Activated naive CD4-positive, alpha-beta T cell treated with anti-CD3 and anti-CD28 coated beads, Interleukin-2, amount 50 U/mL, for 72 hours (primary cell): ENCODE data around the gene ARFGEF3. TPM values are rescaled to one million over a fixed set of nuclear protein-coding genes. Genes with fewer than 3 reads are reported as not detected.

Experiments used
- total RNA-seq, 2 donors: library from RNA; stranded (reverse); gene quantifications; one replicate each; pipeline ENCODE4 v1.2.3, GENCODE V29; 2022

The ARFGEF3 gene
- total RNA-seq, 2 donors from 2014 or later = 0.11 to 9.5 TPM

Other genes starting within 250 kb of the ARFGEF3 start
- gene PERP, start 54.5 kb upstream of the ARFGEF3 start, total RNA-seq = 1 to 10 TPM; 2.2 to 5.7 TPM
- gene PBOV1, start 56.6 kb downstream of the ARFGEF3 start, total RNA-seq = not detected
- gene SMIM28, start 216.0 kb downstream of the ARFGEF3 start, total RNA-seq = not detected
- gene HEBP2, start 242.3 kb downstream of the ARFGEF3 start, total RNA-seq = 10 to 100 TPM; 30.9 to 34.0 TPM